Suppressor macrophage (primary cell): ENCODE measurements around the gene RHOJ.
"Not testable (repeated sequence)": the region's sequence is repeated elsewhere in the genome, so short reads cannot be mapped to it uniquely, and the experiment has no call there.

Source experiments
- DNase-seq, 4 experiments: peaks; one replicate each; pipeline ENCODE4 v3.0.0-alpha.2; 2020 to 2022

Gene RHOJ

GRCh38 chr14:63299351-63300110 lies 95.3 kb downstream of the RHOJ start:
- no peak for DNase-seq

- DNase-seq = no peak
Measured at GRCh38 chr14:63300854-63301253, 96.6 kb downstream of the RHOJ start.

- no peak for DNase-seq
Measured at GRCh38 chr14:63301891-63302534, 97.8 kb downstream of the RHOJ start.

- not testable (repeated sequence) for DNase-seq
Measured at GRCh38 chr14:63304429-63304828, 100.2 kb downstream of the RHOJ start.

- DNase-seq = no peak
Measured at GRCh38 chr14:63308723-63309317, 104.6 kb downstream of the RHOJ start.

- DNase-seq = no peak
Measured at GRCh38 chr14:63318835-63319234, 114.6 kb downstream of the RHOJ start, which contains the start of gene GPHB5. Gene GPHB5, minus strand, starts transcription at chr14:63318935. Its CDS starts 1,086 bp downstream, at chr14:63317849.

GRCh38 chr14:63322472-63322871 lies 118.2 kb downstream of the RHOJ start:
- DNase-seq = no peak

GRCh38 chr14:63322897-63323573 lies 118.8 kb downstream of the RHOJ start:
- DNase-seq = no peak

- no peak for DNase-seq
Measured at GRCh38 chr14:63326840-63327239, 122.6 kb downstream of the RHOJ start.

GRCh38 chr14:63328787-63329737 lies 124.8 kb downstream of the RHOJ start:
- no peak for DNase-seq

GRCh38 chr14:63342371-63342770 lies 138.1 kb downstream of the RHOJ start:
- DNase-seq = no peak
